Measurements from ENCODE around the gene SMIM1. TPM values are rescaled to one million over a fixed set of nuclear protein-coding genes. Genes with fewer than 3 reads are reported as not detected.

SMIM1 gene
- total and polyA plus RNA-seq, 9 of the 15 experiments (the other 6 are each of a cell fraction or from before 2014, with no cell fraction given) = 2.3 to 125 (median 24.3) TPM

GRCh38 chr1:3775490-3776230 lies 3.1 kb downstream of the SMIM1 start (continued):
- TF ChIP-seq DPF2 (IDR thresholded peaks at IDR 0.05) (peak; percentile 26; the same call in 1 of the 2 replicates), KDM5B (IDR thresholded peaks at IDR 0.05; ENCODE audit: insufficient replicate concordance, low read depth, low read length) (no peak), DEAF1 (CRISPR knock-in tag; IDR thresholded peaks at IDR 0.05) (no peak), SRF (CRISPR knock-in tag; IDR thresholded peaks at IDR 0.05) (peak in 1 of 2 experiments; percentile 57; a peak in 1 of 4 replicates), PRPF4 (IDR thresholded peaks at IDR 0.05; ENCODE audit: insufficient read depth, low read depth, low read length, poor library complexity, severe bottlenecking) (no peak), ZKSCAN8 (CRISPR knock-in tag; IDR thresholded peaks at IDR 0.05) (no peak), MYBL2 (IDR thresholded peaks at IDR 0.05; ENCODE audit: low read depth) (no peak), MYBL2 (CRISPR knock-in tag; IDR thresholded peaks at IDR 0.05; ENCODE audit: borderline replicate concordance) (no peak), EGR1 (conservative IDR thresholded peaks at IDR 0.05) (peak; percentile 35; the same call in 1 of the 2 replicates), HOXB6 (CRISPR knock-in tag; IDR thresholded peaks at IDR 0.05; ENCODE audit: borderline replicate concordance) (no peak), ZFP1 (CRISPR knock-in tag; IDR thresholded peaks at IDR 0.05) (no peak), ZNF175 (CRISPR knock-in tag; IDR thresholded peaks at IDR 0.05; ENCODE audit: low read depth) (no peak), ZBTB34 (CRISPR knock-in tag; IDR thresholded peaks at IDR 0.05) (no peak), ZNF639 (CRISPR knock-in tag; conservative IDR thresholded peaks at IDR 0.05 in 1 of 2, IDR thresholded peaks at IDR 0.05 in 1 of 2) (peak in 1 of 2 experiments; percentile 68; a peak in 1 of 4 replicates), NFE2 (IDR thresholded peaks at IDR 0.05; ENCODE audit: low read depth) (no peak; the same call in 1 of the 2 replicates), LCOR (CRISPR knock-in tag; IDR thresholded peaks at IDR 0.05) (0 out of 2 replicates have a peak, but pooled peaks have one; percentile 72), ZNF212 (CRISPR knock-in tag; IDR thresholded peaks at IDR 0.05) (no peak), SMAD2 (IDR thresholded peaks at IDR 0.05; ENCODE audit: low read depth, low read length) (no peak), POLR2B (IDR thresholded peaks at IDR 0.05; ENCODE audit: low read depth, partially characterized antibody) (no peak), ZBTB8A (IDR thresholded peaks at IDR 0.05; ENCODE audit: partially characterized antibody) (no peak), KLF1 (tag; IDR thresholded peaks at IDR 0.05) (peak; percentile 69)
